ENCODE results near the gene TBC1D23. TPM values are rescaled to one million over a fixed set of nuclear protein-coding genes. Genes with fewer than 3 reads are reported as not detected.

TBC1D23 gene
- total RNA-seq, 4 donors from 2014 or later: 15.5 to 42.5 (median 34.5) TPM

DNA sequence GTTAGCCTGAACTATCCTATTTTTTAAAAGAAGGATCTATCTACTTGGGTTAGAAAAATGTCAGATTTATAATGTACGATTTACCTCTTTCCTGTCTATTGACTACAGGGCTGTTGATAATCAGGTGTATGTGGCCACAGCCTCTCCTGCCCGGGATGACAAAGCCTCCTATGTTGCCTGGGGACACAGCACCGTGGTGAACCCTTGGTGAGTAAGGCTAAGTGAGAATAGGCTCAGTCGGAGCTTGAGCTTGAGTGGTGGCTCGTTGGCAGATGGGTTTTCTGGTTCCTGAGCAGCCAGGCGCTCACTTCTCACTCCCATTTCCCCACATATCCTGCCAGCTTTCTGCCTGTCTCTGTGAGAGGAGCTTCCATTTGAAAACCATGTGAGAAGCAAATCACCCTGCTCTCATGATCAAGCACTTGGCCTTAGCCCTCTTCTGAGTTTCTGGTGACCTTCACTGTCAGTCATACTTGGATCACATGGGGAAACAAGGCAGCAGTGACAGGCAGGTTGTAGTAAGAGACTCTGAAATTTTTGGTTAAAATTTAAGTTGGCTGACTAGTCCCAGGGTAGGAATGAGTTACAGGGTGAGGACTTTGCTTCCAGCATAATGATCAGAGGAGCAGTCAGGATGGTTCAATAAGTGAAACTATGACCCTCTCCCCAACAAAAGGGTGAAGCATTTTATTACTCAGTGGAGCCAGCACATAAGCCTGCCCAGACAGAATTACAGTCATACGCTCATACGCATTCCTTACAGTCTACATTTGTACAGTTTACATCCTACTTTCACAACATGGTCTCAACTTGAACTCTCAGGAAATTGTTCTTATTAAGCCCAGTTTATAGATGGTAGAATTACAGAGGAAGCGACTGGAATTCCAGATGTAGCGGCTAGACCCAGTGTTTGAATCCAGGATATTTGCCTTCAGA lies 91.8 kb downstream of the TBC1D23 start:
- DNase-seq: no peak
- H3K4me3 ChIP-seq: no peak overlapping the region
- H3K36me3 ChIP-seq: peaks cover 0 to 30% (median 14%) of the 10 kb centered on the region in 4 donors
- H3K9me3 ChIP-seq: no peaks in the 10 kb centered on the region
- no peaks in the 10 kb centered on the region for H3K27me3 ChIP-seq
- WGBS, 2 donors (ENCODE audit: low coverage in 1 of 2): 97 to 100% methylated on average over 5 to 10 of the region's 10 CpGs
- intact Hi-C loops (cut with DNase I; ENCODE audit: low total_unique reads): no loop called here
- no peak overlapping the region for H3K27ac ChIP-seq
- no peaks in the 10 kb centered on the region for H3K4me1 ChIP-seq
- TF ChIP-seq POLR2AphosphoS5 (IDR thresholded peaks at IDR 0.05): no peak
- TF ChIP-seq, protein P1, sequence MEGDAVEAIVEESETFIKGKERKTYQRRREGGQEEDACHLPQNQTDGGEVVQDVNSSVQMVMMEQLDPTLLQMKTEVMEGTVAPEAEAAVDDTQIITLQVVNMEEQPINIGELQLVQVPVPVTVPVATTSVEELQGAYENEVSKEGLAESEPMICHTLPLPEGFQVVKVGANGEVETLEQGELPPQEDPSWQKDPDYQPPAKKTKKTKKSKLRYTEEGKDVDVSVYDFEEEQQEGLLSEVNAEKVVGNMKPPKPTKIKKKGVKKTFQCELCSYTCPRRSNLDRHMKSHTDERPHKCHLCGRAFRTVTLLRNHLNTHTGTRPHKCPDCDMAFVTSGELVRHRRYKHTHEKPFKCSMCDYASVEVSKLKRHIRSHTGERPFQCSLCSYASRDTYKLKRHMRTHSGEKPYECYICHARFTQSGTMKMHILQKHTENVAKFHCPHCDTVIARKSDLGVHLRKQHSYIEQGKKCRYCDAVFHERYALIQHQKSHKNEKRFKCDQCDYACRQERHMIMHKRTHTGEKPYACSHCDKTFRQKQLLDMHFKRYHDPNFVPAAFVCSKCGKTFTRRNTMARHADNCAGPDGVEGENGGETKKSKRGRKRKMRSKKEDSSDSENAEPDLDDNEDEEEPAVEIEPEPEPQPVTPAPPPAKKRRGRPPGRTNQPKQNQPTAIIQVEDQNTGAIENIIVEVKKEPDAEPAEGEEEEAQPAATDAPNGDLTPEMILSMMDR (IDR thresholded peaks at IDR 0.05): no peak
- no peak for TF ChIP-seq EP300 (IDR thresholded peaks at IDR 0.05; ENCODE audit: low read depth)
- TF ChIP-seq POLR2A (IDR thresholded peaks at IDR 0.05): no peak
- in situ Hi-C loops (cut with MboI; ENCODE audit: low pct_ligation_motif_present in 1 of 4, low pct_unique_long_range_greater_than_20kb in 1 of 4, low sequenced_read_pairs in 3 of 4): no loop called here

DNA sequence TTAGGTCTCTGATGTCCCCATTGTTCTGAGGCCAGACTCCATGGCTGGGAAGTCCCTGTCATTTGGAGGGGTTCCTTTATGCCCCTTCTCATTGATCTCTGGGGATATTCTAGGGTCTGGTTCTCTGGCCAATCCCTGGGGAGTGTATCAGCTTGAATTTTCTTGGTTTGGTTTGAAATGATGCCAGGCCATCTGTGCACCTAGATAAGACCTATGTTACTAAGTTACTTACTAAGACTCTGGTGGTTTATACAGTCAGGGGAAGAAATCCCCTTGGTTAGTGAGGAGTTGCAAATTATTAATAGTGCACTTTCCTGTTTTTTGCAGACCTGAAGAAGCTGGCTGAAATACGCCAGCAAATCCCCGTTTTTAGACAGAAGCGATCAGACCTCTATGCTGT lies 94.1 kb downstream of the TBC1D23 start:
- no peaks in the 10 kb centered on the region for H3K9me3 ChIP-seq
- intact Hi-C loops (cut with DNase I; ENCODE audit: low total_unique reads) (no loop called here), in situ Hi-C loops (cut with MboI; ENCODE audit: low pct_ligation_motif_present in 1 of 4, low pct_unique_long_range_greater_than_20kb in 1 of 4, low sequenced_read_pairs in 3 of 4) (no loop called here)
- H3K27me3 ChIP-seq: no peaks in the 10 kb centered on the region
- H3K36me3 ChIP-seq: peaks cover 0 to 19% (median 8%) of the 10 kb centered on the region in 4 donors
- WGBS, 2 donors (ENCODE audit: low coverage in 1 of 2): 88 to 96% methylated on average over 3 of the region's 3 CpGs
- H3K4me1 ChIP-seq: no peaks in the 10 kb centered on the region
- H3K4me3 ChIP-seq: no peak overlapping the region
- no peak overlapping the region for H3K27ac ChIP-seq
- TF ChIP-seq POLR2AphosphoS5 (IDR thresholded peaks at IDR 0.05) (no peak), POLR2A (IDR thresholded peaks at IDR 0.05) (no peak), EP300 (IDR thresholded peaks at IDR 0.05; ENCODE audit: low read depth) (no peak)
- TF ChIP-seq, protein P1 (IDR thresholded peaks at IDR 0.05): no peak
- DNase-seq: no peak

DNA sequence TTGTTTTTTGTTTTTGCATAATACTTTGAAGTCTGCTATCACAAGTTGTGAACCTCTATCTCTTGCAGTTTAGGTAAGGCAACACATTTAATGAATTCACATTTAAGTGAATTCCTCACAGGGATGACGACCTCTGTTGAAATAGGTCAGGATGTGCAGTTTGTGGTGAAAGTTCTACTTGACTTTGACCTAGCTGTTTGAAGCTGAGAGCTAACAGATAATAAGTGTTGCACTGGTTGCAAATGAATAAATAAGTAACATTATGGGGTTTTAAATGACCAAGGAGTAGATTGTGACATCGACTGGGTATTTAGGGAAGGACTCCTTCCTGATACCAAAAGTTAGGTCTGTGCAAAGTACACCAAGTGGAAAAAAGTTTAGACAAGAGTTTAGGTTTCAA lies 97.6 kb downstream of the TBC1D23 start:
- Histone ChIP-seq H3K4me1 (no peaks in the 10 kb centered on the region), H3K4me3 (no peak overlapping the region), H3K27ac (no peak overlapping the region), H3K27me3 (no peaks in the 10 kb centered on the region), H3K9me3 (no peaks in the 10 kb centered on the region), H3K36me3 (peaks cover 0 to 23% (median 5%) of the 10 kb centered on the region in 4 donors)
- in situ Hi-C loops (cut with MboI; ENCODE audit: low pct_ligation_motif_present in 1 of 4, low pct_unique_long_range_greater_than_20kb in 1 of 4, low sequenced_read_pairs in 3 of 4) (no loop called here), intact Hi-C loops (cut with DNase I; ENCODE audit: low total_unique reads) (no loop called here)
- TF ChIP-seq POLR2AphosphoS5 (IDR thresholded peaks at IDR 0.05) (no peak), EP300 (IDR thresholded peaks at IDR 0.05; ENCODE audit: low read depth) (no peak), POLR2A (IDR thresholded peaks at IDR 0.05) (no peak)
- TF ChIP-seq, protein P1 (IDR thresholded peaks at IDR 0.05): no peak
- no peak for DNase-seq
- WGBS, 2 donors (ENCODE audit: low coverage in 1 of 2): 94% methylated on average over 2 of the region's 2 CpGs

DNA sequence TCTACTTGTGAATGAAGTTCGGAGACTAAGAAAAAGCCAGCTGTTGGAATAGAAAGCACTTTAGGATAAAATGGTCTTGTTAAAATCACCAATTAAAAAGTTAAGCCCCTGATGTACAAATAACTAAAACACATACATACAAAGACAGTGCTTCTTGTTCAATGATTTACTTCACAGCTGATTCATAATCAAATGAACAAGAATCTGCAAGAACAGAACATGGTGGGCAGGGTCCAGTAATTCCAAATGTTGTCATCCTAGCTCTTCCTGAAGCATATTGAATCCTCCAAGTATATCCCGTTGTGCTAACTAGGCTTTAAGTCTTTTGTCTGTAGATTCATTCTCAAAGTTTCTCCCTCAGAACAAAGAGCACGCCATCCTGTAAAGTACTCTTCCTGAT lies 98.2 kb downstream of the TBC1D23 start:
- in situ Hi-C loops (cut with MboI; ENCODE audit: low pct_ligation_motif_present in 1 of 4, low pct_unique_long_range_greater_than_20kb in 1 of 4, low sequenced_read_pairs in 3 of 4) (no loop called here), intact Hi-C loops (cut with DNase I; ENCODE audit: low total_unique reads) (no loop called here)
- Histone ChIP-seq H3K4me1 (no peaks in the 10 kb centered on the region), H3K27ac (no peak overlapping the region), H3K27me3 (no peaks in the 10 kb centered on the region), H3K36me3 (peaks cover 0 to 24% (median 7%) of the 10 kb centered on the region in 4 donors), H3K4me3 (no peak overlapping the region), H3K9me3 (no peaks in the 10 kb centered on the region)
- no peak for DNase-seq
- TF ChIP-seq POLR2A (IDR thresholded peaks at IDR 0.05): no peak
- no peak for TF ChIP-seq POLR2AphosphoS5 (IDR thresholded peaks at IDR 0.05)
- TF ChIP-seq, protein P1 (IDR thresholded peaks at IDR 0.05): no peak
- TF ChIP-seq EP300 (IDR thresholded peaks at IDR 0.05; ENCODE audit: low read depth): no peak
- WGBS, 2 donors (ENCODE audit: low coverage in 1 of 2): 87 to 94% methylated on average over 3 of the region's 3 CpGs

All from transverse colon (tissue), 4 donors.